Ishikawa (cell line): ENCODE data around the gene CHAT.

ENCODE experiments used
- CEBPB ChIP-seq: IDR thresholded peaks from 2 replicates; pipeline ENCODE4 v1.6.1; 2012
- CREB1 ChIP-seq: IDR thresholded peaks from 2 replicates; pipeline ENCODE4 v1.6.1; 2012; ENCODE audit warnings: low read depth
- EGR1 ChIP-seq: IDR thresholded peaks from 2 replicates; pipeline ENCODE4 v1.6.1; 2012
- EP300 ChIP-seq: IDR thresholded peaks from 2 replicates; pipeline ENCODE4 v1.6.1; 2012; ENCODE audit warnings: borderline replicate concordance
- FOXM1 ChIP-seq: IDR thresholded peaks from 2 replicates; pipeline ENCODE4 v1.6.1; 2012; ENCODE audit warnings: low read depth, borderline replicate concordance
- NFIC ChIP-seq: IDR thresholded peaks from 2 replicates; pipeline ENCODE4 v1.6.1; 2012
- RAD21 ChIP-seq: IDR thresholded peaks from 2 replicates; pipeline ENCODE4 v1.6.1; 2012; ENCODE audit warnings: low read depth
- TAF1 ChIP-seq: IDR thresholded peaks from 2 replicates; pipeline ENCODE4 v1.6.1; 2012; ENCODE audit warnings: low read depth, mild to moderate bottlenecking
- TCF12 ChIP-seq: IDR thresholded peaks from 2 replicates; pipeline ENCODE4 v1.6.1; 2012; ENCODE audit warnings: low read depth
- TEAD4 ChIP-seq: IDR thresholded peaks from 2 replicates; pipeline ENCODE4 v1.6.1; 2012
- YY1 ChIP-seq: IDR thresholded peaks from 2 replicates; pipeline ENCODE4 v1.6.1; 2012; ENCODE audit warnings: low read depth
- ZBTB7A ChIP-seq: IDR thresholded peaks from 2 replicates; pipeline ENCODE4 v1.6.1; 2012; ENCODE audit warnings: low read depth
- TF ChIP-seq, protein P1 (sequence below): IDR thresholded peaks from 2 replicates; pipeline ENCODE4 v1.6.1; 2012; ENCODE audit warnings: low read depth, mild to moderate bottlenecking
- TF ChIP-seq, protein P2 (sequence below): IDR thresholded peaks from 2 replicates; pipeline ENCODE4 v1.6.1; 2012
- TF ChIP-seq, protein P3 (sequence below): IDR thresholded peaks from 2 replicates; pipeline ENCODE4 v1.6.1; 2012

The CHAT gene

DNA sequence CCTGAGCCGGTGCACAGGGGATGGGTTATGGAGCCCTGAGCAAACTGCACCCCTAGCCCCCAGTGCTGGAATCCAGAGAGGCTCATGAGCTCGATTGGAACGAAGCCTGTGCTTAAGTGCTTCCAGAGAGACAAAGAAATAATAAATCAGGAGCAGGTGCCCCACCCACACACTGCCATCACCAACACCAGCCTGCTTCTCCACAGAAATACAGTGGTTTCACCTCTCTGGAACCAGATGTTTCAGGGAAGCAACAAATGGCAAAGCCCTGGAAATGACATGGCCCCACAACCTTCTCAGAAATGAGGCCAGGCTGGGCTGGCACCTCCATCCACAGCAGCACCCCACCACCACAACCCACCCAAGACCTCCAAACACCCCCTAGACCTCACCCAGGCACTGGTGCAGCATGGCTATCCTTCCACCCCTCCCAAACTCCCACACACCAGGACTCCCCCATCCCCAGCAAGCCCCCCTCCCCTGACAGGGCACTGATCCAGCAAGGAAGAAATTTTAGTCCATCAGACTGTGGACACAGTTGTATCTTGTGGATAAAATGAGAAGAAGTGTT is 7.8 kb upstream of the CHAT start:
- TF ChIP-seq TCF12 (no peak), EP300 (no peak), FOXM1 (no peak), EGR1 (no peak), NFIC (no peak), TEAD4 (no peak), YY1 (no peak), RAD21 (no peak), CREB1 (no peak), TAF1 (no peak), CEBPB (no peak), ZBTB7A (no peak)
- TF ChIP-seq, protein P1, sequence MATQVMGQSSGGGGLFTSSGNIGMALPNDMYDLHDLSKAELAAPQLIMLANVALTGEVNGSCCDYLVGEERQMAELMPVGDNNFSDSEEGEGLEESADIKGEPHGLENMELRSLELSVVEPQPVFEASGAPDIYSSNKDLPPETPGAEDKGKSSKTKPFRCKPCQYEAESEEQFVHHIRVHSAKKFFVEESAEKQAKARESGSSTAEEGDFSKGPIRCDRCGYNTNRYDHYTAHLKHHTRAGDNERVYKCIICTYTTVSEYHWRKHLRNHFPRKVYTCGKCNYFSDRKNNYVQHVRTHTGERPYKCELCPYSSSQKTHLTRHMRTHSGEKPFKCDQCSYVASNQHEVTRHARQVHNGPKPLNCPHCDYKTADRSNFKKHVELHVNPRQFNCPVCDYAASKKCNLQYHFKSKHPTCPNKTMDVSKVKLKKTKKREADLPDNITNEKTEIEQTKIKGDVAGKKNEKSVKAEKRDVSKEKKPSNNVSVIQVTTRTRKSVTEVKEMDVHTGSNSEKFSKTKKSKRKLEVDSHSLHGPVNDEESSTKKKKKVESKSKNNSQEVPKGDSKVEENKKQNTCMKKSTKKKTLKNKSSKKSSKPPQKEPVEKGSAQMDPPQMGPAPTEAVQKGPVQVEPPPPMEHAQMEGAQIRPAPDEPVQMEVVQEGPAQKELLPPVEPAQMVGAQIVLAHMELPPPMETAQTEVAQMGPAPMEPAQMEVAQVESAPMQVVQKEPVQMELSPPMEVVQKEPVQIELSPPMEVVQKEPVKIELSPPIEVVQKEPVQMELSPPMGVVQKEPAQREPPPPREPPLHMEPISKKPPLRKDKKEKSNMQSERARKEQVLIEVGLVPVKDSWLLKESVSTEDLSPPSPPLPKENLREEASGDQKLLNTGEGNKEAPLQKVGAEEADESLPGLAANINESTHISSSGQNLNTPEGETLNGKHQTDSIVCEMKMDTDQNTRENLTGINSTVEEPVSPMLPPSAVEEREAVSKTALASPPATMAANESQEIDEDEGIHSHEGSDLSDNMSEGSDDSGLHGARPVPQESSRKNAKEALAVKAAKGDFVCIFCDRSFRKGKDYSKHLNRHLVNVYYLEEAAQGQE, result no peak
- TF ChIP-seq, protein P2, sequence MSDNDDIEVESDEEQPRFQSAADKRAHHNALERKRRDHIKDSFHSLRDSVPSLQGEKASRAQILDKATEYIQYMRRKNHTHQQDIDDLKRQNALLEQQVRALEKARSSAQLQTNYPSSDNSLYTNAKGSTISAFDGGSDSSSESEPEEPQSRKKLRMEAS, result no peak
- TF ChIP-seq, protein P3, sequence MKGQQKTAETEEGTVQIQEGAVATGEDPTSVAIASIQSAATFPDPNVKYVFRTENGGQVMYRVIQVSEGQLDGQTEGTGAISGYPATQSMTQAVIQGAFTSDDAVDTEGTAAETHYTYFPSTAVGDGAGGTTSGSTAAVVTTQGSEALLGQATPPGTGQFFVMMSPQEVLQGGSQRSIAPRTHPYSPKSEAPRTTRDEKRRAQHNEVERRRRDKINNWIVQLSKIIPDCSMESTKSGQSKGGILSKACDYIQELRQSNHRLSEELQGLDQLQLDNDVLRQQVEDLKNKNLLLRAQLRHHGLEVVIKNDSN, result no peak

DNA sequence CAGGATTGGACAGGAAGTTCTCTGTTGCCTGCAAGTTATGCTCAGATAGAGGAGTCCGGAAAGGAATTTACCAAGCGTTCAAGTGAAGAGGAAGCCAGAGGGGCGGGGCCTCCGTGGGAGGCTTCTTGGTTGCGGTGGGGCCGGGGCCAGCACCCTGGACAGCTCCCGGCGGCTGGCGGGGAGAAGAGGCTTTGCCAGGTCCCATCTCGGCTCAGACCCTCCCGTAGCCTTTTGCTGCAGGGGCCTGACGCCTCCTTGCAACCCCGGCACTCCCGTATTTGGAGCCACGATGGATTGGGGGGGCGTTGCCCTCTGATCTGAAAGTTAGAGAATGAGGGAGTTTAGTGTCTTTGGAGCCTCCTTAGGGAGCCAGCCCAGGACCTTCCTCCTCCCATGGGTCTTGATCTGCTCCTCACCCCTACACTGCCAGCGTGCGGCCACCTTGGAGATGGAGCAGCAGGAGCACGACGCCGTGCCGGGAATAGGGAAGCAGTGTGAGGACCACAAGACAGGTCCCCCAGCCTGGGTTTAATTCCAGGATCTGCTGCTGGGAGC is 6.8 kb upstream of the CHAT start:
- TF ChIP-seq, protein P3, result no peak
- TF ChIP-seq EGR1 (no peak), NFIC (0 out of 2 replicates have a peak, but pooled peaks have one; percentile 21), ZBTB7A (peak; percentile 68), TCF12 (no peak), TEAD4 (no peak), RAD21 (no peak), CREB1 (no peak), CEBPB (no peak), TAF1 (no peak), YY1 (0 out of 2 replicates have a peak, but pooled peaks have one; percentile 28), EP300 (no peak), FOXM1 (no peak)
- TF ChIP-seq, protein P2, result no peak
- TF ChIP-seq, protein P1, result peak; percentile 98

DNA sequence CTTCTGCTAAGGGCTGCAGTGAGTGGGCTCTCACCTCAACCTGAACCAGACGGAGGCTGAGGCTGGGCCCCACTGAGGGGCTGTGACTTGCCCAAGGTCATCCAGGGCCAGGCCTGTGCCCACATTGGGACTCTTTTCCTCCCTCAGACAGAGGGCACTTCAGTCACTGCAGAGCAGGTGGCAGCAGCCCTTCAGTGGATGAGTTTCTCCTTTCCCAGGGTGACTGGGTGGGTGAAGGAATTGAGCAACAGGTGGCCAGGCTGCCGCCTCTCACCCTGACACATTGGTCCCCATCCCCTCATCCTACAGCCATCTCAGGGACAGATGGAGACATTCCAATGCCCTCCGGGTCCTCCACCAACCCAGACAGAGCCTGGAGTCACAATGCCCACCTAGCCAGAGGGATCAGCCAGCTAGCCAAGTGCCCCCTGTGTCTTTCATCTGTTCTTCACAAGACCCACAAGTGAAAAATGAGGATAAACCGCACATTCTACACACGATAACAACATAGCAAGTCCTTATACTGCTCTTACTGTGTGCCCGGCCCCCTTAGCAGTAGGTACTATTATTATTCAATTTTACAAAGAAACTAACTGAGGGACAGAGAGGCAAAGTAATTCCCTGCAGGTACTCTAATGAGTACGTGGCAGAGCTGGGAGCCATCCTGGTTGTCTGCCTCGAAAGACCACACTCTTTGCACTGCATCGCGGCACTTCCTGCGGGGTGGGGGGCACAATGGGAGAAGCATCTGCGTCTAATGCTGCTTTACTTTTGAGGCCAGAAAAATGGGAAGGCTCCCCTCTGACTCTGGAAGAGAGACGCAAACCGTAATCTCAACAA is 5.5 kb upstream of the CHAT start:
- TF ChIP-seq, protein P1, result no peak
- TF ChIP-seq, protein P2, result no peak
- TF ChIP-seq TCF12 (no peak), EGR1 (no peak), EP300 (no peak), CREB1 (no peak), CEBPB (no peak), ZBTB7A (no peak), RAD21 (no peak), TEAD4 (no peak), FOXM1 (no peak), NFIC (no peak), YY1 (no peak), TAF1 (no peak)
- TF ChIP-seq, protein P3, result no peak
